ENCODE results near the gene PDXDC1. TPM values are rescaled to one million over a fixed set of nuclear protein-coding genes. Genes with fewer than 3 reads are reported as not detected.
"Not testable (repeated sequence)": the region's sequence is repeated elsewhere in the genome, so short reads cannot be mapped to it uniquely, and the experiment has no call there.

PDXDC1 gene
- total and polyA plus RNA-seq, 12 donors = 24.9 to 88.5 (median 69.4) TPM

DNA sequence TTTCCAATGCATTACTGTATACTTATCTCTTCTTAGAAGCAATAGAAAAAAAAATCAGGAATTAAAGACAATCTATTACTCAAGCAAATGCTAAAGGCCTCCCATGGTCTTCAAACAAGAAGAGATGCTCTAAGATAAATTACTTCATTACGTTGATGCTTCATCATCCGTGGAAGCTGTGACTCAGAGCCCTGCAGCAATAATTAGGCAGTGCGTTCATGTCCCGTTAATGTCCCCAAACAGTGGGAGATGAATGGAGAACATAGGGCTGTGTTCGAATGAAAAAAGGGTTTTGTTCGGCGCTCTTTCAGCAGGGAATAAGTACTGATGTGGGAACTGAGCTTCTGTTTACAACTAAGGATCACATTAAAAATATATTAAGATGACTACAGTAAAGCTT, 15.9 kb upstream of the PDXDC1 start:
- Histone ChIP-seq H3K27me3 (no peaks in the 10 kb centered on the region), H3K4me1 (peaks cover 0 to 15% (median 0%) of the 10 kb centered on the region in 9 donors), H3K9me3 (peaks cover 0 to 9% (median 0%) of the 10 kb centered on the region in 11 donors), H3K27ac (no peak overlapping the region), H3K4me3 (no peak overlapping the region), H3K36me3 (no peaks in the 10 kb centered on the region)
- ATAC-seq (no peak), DNase-seq (no peak)
- TF ChIP-seq CTCF (IDR thresholded peaks at IDR 0.05) = no peak
- intact Hi-C loops (cut with DNase I) = loop anchor here in 1 of 10 donors (10.0 kb wide), 1 partner anchor 56 kb away; no protein-coding TSS in a partner anchor
- 85 to 89% methylated on average over 7 of the region's 7 CpGs for WGBS, 2 donors

DNA sequence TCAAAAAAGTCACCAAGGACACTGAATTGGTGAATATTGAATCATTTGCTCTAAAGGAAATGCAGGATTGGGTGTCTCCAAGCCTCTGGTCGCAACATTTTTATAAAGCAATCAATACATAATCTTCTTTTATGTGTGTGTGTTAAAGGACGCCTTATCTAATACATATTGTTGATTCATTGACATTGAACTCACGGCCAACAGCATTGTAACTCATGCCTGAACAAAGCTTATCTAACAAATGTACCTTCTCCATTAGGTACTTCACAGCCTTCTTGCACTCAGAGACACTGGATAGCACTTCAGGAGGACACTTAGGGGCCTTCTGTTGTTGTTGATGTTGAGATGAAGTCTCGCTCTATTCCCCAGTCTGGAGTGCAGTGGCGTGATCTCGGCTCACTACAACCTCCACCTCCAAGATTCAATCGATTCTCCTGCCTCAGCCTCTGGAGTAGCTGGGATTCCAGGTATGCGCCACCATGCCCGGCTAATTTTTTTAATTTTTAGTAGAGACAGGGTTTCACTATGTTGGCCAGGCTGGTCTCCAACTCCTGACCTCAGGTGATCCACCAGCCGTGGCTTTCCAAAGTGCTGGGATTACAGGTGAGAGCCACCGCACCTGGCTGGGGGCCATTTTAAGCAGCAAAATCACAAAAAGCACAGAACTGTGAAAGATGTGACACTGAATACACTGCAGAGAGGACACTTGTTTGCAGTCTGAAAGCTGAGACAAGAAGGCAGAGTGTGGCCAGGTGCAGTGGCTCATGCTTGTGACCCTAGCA, 13.2 kb upstream of the PDXDC1 start:
- no peaks in the 10 kb centered on the region for H3K36me3 ChIP-seq
- H3K4me3 ChIP-seq = no peak overlapping the region
- TF ChIP-seq CTCF (IDR thresholded peaks at IDR 0.05) = no peak
- DNase-seq (no peak), ATAC-seq (no peak)
- H3K27ac ChIP-seq = no peak overlapping the region
- H3K9me3 ChIP-seq = peaks cover 0 to 9% (median 0%) of the 10 kb centered on the region in 11 donors
- intact Hi-C loops (cut with DNase I) = no loop called here
- H3K27me3 ChIP-seq = no peaks in the 10 kb centered on the region
- WGBS, 2 donors = 93% methylated on average over 11 of the region's 11 CpGs
- no peaks in the 10 kb centered on the region for H3K4me1 ChIP-seq

GRCh38 chr16:14963281-14964173, 11.3 kb upstream of the PDXDC1 start:
- Histone ChIP-seq H3K27me3 (no peaks in the 10 kb centered on the region), H3K4me3 (no peak overlapping the region), H3K36me3 (no peaks in the 10 kb centered on the region), H3K4me1 (no peaks in the 10 kb centered on the region), H3K27ac (no peak overlapping the region), H3K9me3 (peaks cover 0 to 9% (median 0%) of the 10 kb centered on the region in 11 donors)
- no peak for TF ChIP-seq CTCF (IDR thresholded peaks at IDR 0.05)
- DNase-seq = no peak
- WGBS, 2 donors = 77 to 78% methylated on average over 8 of the region's 8 CpGs
- peak in 1 of 8 donors; percentile 19 for ATAC-seq
- intact Hi-C loops (cut with DNase I) = no loop called here

- no peak overlapping the region for H3K4me3 ChIP-seq
- H3K4me1 ChIP-seq = no peaks in the 10 kb centered on the region
- H3K36me3 ChIP-seq = no peaks in the 10 kb centered on the region
- intact Hi-C loops (cut with DNase I) = no loop called here
- TF ChIP-seq CTCF (IDR thresholded peaks at IDR 0.05) = no peak
- H3K9me3 ChIP-seq = peaks cover 0 to 9% (median 0%) of the 10 kb centered on the region in 11 donors
- H3K27ac ChIP-seq = no peak overlapping the region
- no peak for DNase-seq
- 91 to 93% methylated on average over 17 of the region's 17 CpGs for WGBS, 2 donors
- ATAC-seq = no peak
- no peaks in the 10 kb centered on the region for H3K27me3 ChIP-seq
These were observed 9.5 kb upstream of the PDXDC1 start for GRCh38 chr16:14965328-14965727.

DNA sequence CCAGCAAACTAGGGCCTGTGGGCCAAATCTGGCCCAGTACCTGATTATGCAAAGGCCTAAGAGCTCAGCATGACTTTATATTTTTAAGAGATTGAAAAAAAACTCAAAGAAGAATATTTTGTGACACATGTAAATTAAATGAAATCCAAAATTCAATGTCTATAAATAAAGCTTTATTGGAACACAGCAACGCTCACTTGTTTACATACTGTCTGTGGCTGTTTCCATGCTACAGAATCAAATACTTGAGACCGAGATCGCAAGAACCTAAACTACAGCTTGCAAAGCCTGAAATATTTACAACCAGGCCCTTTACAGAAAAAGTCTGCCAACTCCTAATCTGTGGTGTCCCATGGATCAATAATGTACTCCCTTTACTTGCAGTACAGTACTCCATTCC, 5.0 kb upstream of the PDXDC1 start:
- H3K36me3 ChIP-seq; H3K4me1 ChIP-seq; H3K4me3 ChIP-seq; H3K27ac ChIP-seq; DNase-seq; H3K27me3 ChIP-seq; H3K9me3 ChIP-seq; intact Hi-C loops (cut with DNase I); ATAC-seq: not testable (repeated sequence)
- 95 to 96% methylated on average over 3 of the region's 3 CpGs for WGBS, 2 donors

DNA sequence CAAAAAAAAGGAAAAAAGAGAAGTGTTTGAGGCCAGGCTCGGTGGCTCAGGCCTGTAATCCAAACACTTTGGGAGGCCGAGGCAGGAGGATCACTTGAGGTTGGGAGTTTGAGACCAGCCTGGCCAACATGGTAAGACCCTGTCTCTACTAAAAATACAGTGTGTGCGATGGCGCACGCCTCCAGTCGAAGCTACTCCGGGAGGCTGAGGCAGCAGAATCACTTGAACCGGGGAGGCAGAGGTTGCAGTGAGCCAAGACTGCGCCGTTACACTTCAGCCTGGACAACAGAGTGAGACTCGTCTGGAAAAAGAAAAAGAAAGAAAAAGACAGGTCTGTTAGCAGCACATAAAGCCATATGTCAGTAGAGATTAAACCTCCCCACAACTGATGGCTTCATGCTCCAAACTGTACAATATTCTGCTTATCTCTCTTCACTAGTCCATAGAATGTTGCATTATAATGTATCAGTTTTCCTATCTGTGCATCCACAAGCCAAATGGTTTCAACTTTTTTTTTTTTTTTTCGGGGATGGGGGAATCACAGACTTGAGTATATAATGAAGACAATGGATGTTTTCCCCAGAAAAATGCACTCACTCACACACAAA, 3.1 kb upstream of the PDXDC1 start:
- intact Hi-C loops (cut with DNase I); ATAC-seq: not testable (repeated sequence)
- 93 to 96% methylated on average over 12 of the region's 12 CpGs for WGBS, 2 donors

More for the DNA sequence above, 3.1 kb upstream of the PDXDC1 start:
- not testable (repeated sequence) for DNase-seq, H3K27me3 ChIP-seq, H3K27ac ChIP-seq, H3K36me3 ChIP-seq, H3K4me3 ChIP-seq, H3K9me3 ChIP-seq
- H3K4me1 ChIP-seq = peaks cover 0 to 19% (median 12%) of the 10 kb centered on the region in 9 donors
